Liver (tissue), 9 donors: Measurements from ENCODE around the gene CXCL6. TPM values are rescaled to one million over a fixed set of nuclear protein-coding genes. Genes with fewer than 3 reads are reported as not detected.

Source experiments
- DNase-seq: peaks from one replicate; pipeline ENCODE4 v3.0.0-alpha.2; 2017; ENCODE audit warnings: low spot score
- H3K27ac ChIP-seq, 2 donors: one replicate each; pipeline ENCODE4 v1.7.0; 2013; ENCODE audit warnings: inconsistent platforms in 2 of 2, low read length in 2 of 2, control low read depth in 1 of 2, low read depth in 1 of 2, mild to moderate bottlenecking in 1 of 2
- H3K27me3 ChIP-seq, 4 donors: one replicate each; pipeline versions ENCODE4 v1.6.1 to v1.7.0; 2013; ENCODE audit warnings: low read length in 3 of 4, inconsistent platforms in 1 of 4, mild to moderate bottlenecking in 1 of 4, moderate library complexity in 1 of 4; ENCODE audit not compliant: control insufficient read depth in 4 of 4, insufficient read depth in 4 of 4
- H3K36me3 ChIP-seq, 4 donors: one replicate each; pipeline versions ENCODE4 v1.6.1 to v1.7.0; 2013; ENCODE audit warnings: low read length in 3 of 4, mild to moderate bottlenecking in 3 of 4, low read depth in 1 of 4, moderate library complexity in 1 of 4; ENCODE audit not compliant: control insufficient read depth in 4 of 4, insufficient read depth in 3 of 4
- H3K4me1 ChIP-seq, 4 donors: one replicate each; pipeline versions ENCODE4 v1.6.1 to v1.7.0; 2013; ENCODE audit warnings: low read length in 3 of 4, mild to moderate bottlenecking in 3 of 4, moderate library complexity in 1 of 4; ENCODE audit not compliant: control insufficient read depth in 4 of 4, insufficient read depth in 4 of 4
- H3K4me3 ChIP-seq, 3 donors: one replicate each; pipeline versions ENCODE4 v1.6.1 to v1.7.0; 2013; ENCODE audit warnings: low read length in 3 of 3, control low read depth in 1 of 3, low read depth in 1 of 3, mild to moderate bottlenecking in 1 of 3
- H3K9ac ChIP-seq, 2 donors: one replicate each; pipeline ENCODE4 v1.7.0; 2013; ENCODE audit warnings: low read length in 2 of 2, mild to moderate bottlenecking in 2 of 2, moderate library complexity in 2 of 2, control low read depth in 1 of 2, low read depth in 1 of 2
- H3K9me3 ChIP-seq, 4 donors: one replicate each; pipeline versions ENCODE4 v1.6.1 to v1.7.0; 2013; ENCODE audit warnings: low read length in 3 of 4; ENCODE audit not compliant: control insufficient read depth in 4 of 4
- EGR1 ChIP-seq, 2 donors: IDR thresholded peaks; 2 replicates each; pipeline ENCODE4 v1.6.1; 2016 to 2018; ENCODE audit warnings: antibody characterized with exemption in 2 of 2, low read depth in 2 of 2
- FOXA1 ChIP-seq: IDR thresholded peaks from 2 replicates; pipeline ENCODE4 v1.6.1; 2016; ENCODE audit warnings: antibody characterized with exemption
- FOXA2 ChIP-seq: IDR thresholded peaks from 2 replicates; pipeline ENCODE4 v1.6.1; 2016; ENCODE audit warnings: antibody characterized with exemption
- GABPA ChIP-seq, 2 donors: IDR thresholded peaks in 1 of 2; conservative IDR thresholded peaks in 1 of 2; 2 replicates each; pipeline ENCODE4 v1.6.1; 2016; ENCODE audit warnings: antibody characterized with exemption in 2 of 2, mild to moderate bottlenecking in 1 of 2, moderate library complexity in 1 of 2
- HNF4A ChIP-seq, 2 donors: conservative IDR thresholded peaks; 2 replicates each; pipeline ENCODE4 v1.6.1; 2016; ENCODE audit warnings: antibody characterized with exemption in 2 of 2, mild to moderate bottlenecking in 2 of 2
- HNF4G ChIP-seq: IDR thresholded peaks from 2 replicates; pipeline ENCODE4 v1.6.1; 2016; ENCODE audit warnings: antibody characterized with exemption
- JUND ChIP-seq, 2 donors: IDR thresholded peaks; 2 replicates each; pipeline ENCODE4 v1.6.1; 2016; ENCODE audit warnings: antibody characterized with exemption in 2 of 2
- NR2F2 ChIP-seq: IDR thresholded peaks from 2 replicates; pipeline ENCODE4 v1.6.1; 2016; ENCODE audit warnings: antibody characterized with exemption
- RAD21 ChIP-seq, 2 donors: IDR thresholded peaks; 2 replicates each; pipeline ENCODE4 v1.6.1; 2016; ENCODE audit warnings: antibody characterized with exemption in 2 of 2, mild to moderate bottlenecking in 2 of 2
- RXRA ChIP-seq, 2 donors: IDR thresholded peaks; 2 replicates each; pipeline ENCODE4 v1.6.1; 2017 to 2018; ENCODE audit warnings: antibody characterized with exemption in 2 of 2, mild to moderate bottlenecking in 1 of 2
- SP1 ChIP-seq: IDR thresholded peaks from 2 replicates; pipeline ENCODE4 v1.6.1; 2018; ENCODE audit warnings: antibody characterized with exemption, mild to moderate bottlenecking
- TAF1 ChIP-seq: conservative IDR thresholded peaks from 2 replicates; pipeline ENCODE4 v1.6.1; 2016; ENCODE audit warnings: antibody characterized with exemption, mild to moderate bottlenecking
- YY1 ChIP-seq: IDR thresholded peaks from 2 replicates; pipeline ENCODE4 v1.6.1; 2016; ENCODE audit warnings: antibody characterized with exemption, mild to moderate bottlenecking
- WGBS: extraction: QIAGEN DNeasy Blood & Tissue Kit; methylation state at CpG from one replicate; pipeline ENCODE4 v1.1.7; 2013; 5-methylcytosine and 5-hydroxymethylcytosine counted together
- polyA plus RNA-seq, 2 donors: library from polyadenylated mRNA; stranded (reverse) in 1 of 2; unstranded in 1 of 2; fragments of 200-250 nt in 1 of 2; fragments of >200 nt in 1 of 2; fragmentation: Nextera tagmentation in 1 of 2; extraction: Ambion mirVana in 1 of 2; gene quantifications; one replicate each; pipeline versions ENCODE4 v1.2.1 to v1.2.3, GENCODE V29; 2013 to 2015
- total RNA-seq, 2 donors: library from RNA; depleted of rRNA; stranded (reverse); fragments of >200 nt; gene quantifications; one replicate each; pipeline ENCODE4 v1.2.3, GENCODE V29; 2014
- TF ChIP-seq, protein P1 (sequence below): fragments of 150-350 bp; IDR thresholded peaks from 2 replicates; pipeline ENCODE4 v1.5.1; 2017; ENCODE audit warnings: improper control_type of control experiment, low read depth, low read length; ENCODE audit not compliant: missing input control
- TF ChIP-seq, protein P2 (sequence below): IDR thresholded peaks from 2 replicates; pipeline ENCODE4 v1.6.1; 2016; ENCODE audit warnings: antibody characterized with exemption
- TF ChIP-seq, protein P3 (sequence below): IDR thresholded peaks from 2 replicates; pipeline ENCODE4 v1.6.1; 2016; ENCODE audit warnings: antibody characterized with exemption
- TF ChIP-seq, protein P4 (sequence below): IDR thresholded peaks from 2 replicates; pipeline ENCODE4 v1.6.1; 2016; ENCODE audit warnings: antibody characterized with exemption
- donor health status: healthy.
- donor health status: healthy.
- donor health status: healthy.
- donor health status: healthy.
- donor health status: healthy.

The CXCL6 gene
- total and polyA plus RNA-seq, 4 donors: 0.19 to 5.5 (median 3.2) TPM

DNA sequence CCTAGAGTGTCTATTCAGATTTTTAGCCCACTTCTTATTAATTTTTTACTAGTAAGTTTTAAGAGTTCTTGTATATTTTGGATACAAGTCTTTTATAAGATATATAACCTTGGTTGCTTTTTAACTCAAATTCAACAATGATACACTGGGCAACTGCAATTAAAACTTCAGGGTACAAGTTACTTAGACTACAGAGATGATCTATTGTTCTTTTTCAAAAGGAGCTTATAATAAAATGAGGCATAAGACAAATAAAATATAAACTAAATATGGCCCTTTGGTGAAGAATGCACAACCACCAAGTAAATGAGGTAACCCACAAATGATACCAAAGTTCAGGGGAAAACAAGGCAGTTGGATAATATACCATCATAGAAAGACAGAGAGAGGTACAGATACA lies 37.6 kb upstream of the CXCL6 start:
- H3K27ac ChIP-seq: no peak overlapping the region

DNA sequence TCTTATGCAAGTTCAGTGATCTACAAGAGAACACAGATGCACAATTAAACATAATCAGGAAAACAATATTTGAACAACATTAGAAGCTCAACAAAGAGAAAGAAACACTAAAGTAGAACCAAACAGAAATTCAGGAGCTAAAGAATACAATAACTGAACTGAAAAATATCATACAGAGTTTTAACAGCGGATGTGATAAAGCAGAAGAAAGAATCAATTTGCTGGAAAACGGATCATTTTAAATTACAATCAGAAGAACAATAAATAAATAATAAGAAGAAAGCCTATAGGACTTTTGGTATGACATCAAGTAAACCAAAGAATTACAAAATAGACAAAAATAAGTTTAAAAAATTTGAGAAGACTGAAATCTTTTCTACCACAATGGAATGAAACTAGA lies 36.3 kb upstream of the CXCL6 start:
- no peaks in the 10 kb centered on the region for H3K9me3 ChIP-seq
- no peaks in the 10 kb centered on the region for H3K4me1 ChIP-seq
- no peak overlapping the region for H3K9ac ChIP-seq
- no peaks in the 10 kb centered on the region for H3K36me3 ChIP-seq
- H3K27ac ChIP-seq: no peak overlapping the region
- WGBS: 92% methylated on average over 2 of the region's 2 CpGs
- TF ChIP-seq GABPA (IDR thresholded peaks at IDR 0.05 in 1 of 2, conservative IDR thresholded peaks at IDR 0.05 in 1 of 2) (no peak), RAD21 (IDR thresholded peaks at IDR 0.05) (no peak), SP1 (no peak), FOXA1 (no peak), HNF4A (conservative IDR thresholded peaks at IDR 0.05) (no peak), HNF4G (no peak), YY1 (no peak), JUND (IDR thresholded peaks at IDR 0.05) (no peak), RXRA (IDR thresholded peaks at IDR 0.05) (no peak), FOXA2 (no peak), NR2F2 (no peak)
- TF ChIP-seq, protein P1, sequence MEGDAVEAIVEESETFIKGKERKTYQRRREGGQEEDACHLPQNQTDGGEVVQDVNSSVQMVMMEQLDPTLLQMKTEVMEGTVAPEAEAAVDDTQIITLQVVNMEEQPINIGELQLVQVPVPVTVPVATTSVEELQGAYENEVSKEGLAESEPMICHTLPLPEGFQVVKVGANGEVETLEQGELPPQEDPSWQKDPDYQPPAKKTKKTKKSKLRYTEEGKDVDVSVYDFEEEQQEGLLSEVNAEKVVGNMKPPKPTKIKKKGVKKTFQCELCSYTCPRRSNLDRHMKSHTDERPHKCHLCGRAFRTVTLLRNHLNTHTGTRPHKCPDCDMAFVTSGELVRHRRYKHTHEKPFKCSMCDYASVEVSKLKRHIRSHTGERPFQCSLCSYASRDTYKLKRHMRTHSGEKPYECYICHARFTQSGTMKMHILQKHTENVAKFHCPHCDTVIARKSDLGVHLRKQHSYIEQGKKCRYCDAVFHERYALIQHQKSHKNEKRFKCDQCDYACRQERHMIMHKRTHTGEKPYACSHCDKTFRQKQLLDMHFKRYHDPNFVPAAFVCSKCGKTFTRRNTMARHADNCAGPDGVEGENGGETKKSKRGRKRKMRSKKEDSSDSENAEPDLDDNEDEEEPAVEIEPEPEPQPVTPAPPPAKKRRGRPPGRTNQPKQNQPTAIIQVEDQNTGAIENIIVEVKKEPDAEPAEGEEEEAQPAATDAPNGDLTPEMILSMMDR: no peak
- TF ChIP-seq, protein P2, sequence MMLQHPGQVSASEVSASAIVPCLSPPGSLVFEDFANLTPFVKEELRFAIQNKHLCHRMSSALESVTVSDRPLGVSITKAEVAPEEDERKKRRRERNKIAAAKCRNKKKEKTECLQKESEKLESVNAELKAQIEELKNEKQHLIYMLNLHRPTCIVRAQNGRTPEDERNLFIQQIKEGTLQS: no peak
- TF ChIP-seq, protein P3, sequence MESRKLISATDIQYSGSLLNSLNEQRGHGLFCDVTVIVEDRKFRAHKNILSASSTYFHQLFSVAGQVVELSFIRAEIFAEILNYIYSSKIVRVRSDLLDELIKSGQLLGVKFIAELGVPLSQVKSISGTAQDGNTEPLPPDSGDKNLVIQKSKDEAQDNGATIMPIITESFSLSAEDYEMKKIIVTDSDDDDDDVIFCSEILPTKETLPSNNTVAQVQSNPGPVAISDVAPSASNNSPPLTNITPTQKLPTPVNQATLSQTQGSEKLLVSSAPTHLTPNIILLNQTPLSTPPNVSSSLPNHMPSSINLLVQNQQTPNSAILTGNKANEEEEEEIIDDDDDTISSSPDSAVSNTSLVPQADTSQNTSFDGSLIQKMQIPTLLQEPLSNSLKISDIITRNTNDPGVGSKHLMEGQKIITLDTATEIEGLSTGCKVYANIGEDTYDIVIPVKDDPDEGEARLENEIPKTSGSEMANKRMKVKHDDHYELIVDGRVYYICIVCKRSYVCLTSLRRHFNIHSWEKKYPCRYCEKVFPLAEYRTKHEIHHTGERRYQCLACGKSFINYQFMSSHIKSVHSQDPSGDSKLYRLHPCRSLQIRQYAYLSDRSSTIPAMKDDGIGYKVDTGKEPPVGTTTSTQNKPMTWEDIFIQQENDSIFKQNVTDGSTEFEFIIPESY: no peak
- H3K27me3 ChIP-seq: no peaks in the 10 kb centered on the region
- no peak overlapping the region for H3K4me3 ChIP-seq
- DNase-seq: no peak

More for the DNA sequence above, 37.6 kb upstream of the CXCL6 start:
- DNase-seq: no peak
- Histone ChIP-seq H3K4me3 (no peak overlapping the region), H3K27me3 (no peaks in the 10 kb centered on the region), H3K36me3 (no peaks in the 10 kb centered on the region), H3K9me3 (no peaks in the 10 kb centered on the region), H3K4me1 (no peaks in the 10 kb centered on the region), H3K9ac (no peak overlapping the region)
- TF ChIP-seq FOXA2 (no peak), TAF1 (no peak), HNF4A (conservative IDR thresholded peaks at IDR 0.05) (no peak), YY1 (no peak), EGR1 (IDR thresholded peaks at IDR 0.05; ENCODE audit: low read depth in 2 of 2) (no peak), RXRA (IDR thresholded peaks at IDR 0.05) (no peak)
- TF ChIP-seq, protein P3: no peak
- TF ChIP-seq, protein P4, sequence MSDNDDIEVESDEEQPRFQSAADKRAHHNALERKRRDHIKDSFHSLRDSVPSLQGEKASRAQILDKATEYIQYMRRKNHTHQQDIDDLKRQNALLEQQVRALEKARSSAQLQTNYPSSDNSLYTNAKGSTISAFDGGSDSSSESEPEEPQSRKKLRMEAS: no peak
